Measurements from ENCODE around the gene JUN.
"Not testable (repeated sequence)": the region's sequence is repeated elsewhere in the genome, so short reads cannot be mapped to it uniquely, and the experiment has no call there.

Gene JUN

GRCh38 chr1:58809325-58810010 is 25.6 kb upstream of the JUN start:
- in situ Hi-C loops (cut with HindIII; ENCODE audit: low sequenced_read_pairs) = no loop called here

GRCh38 chr1:58808077-58808476 is 24.2 kb upstream of the JUN start:
- in situ Hi-C loops (cut with HindIII; ENCODE audit: low sequenced_read_pairs) = no loop called here

- in situ Hi-C loops (cut with HindIII; ENCODE audit: low sequenced_read_pairs) = no loop called here
Measured at GRCh38 chr1:58805716-58806571, 22.1 kb upstream of the JUN start.

GRCh38 chr1:58804853-58805565 is 21.2 kb upstream of the JUN start:
- in situ Hi-C loops (cut with HindIII; ENCODE audit: low sequenced_read_pairs) = no loop called here

- in situ Hi-C loops (cut with HindIII; ENCODE audit: low sequenced_read_pairs) = no loop called here
Measured at GRCh38 chr1:58803858-58804257, 20.0 kb upstream of the JUN start.

GRCh38 chr1:58802640-58803399 is 19.0 kb upstream of the JUN start:
- in situ Hi-C loops (cut with HindIII; ENCODE audit: low sequenced_read_pairs) = no loop called here

GRCh38 chr1:58801286-58801685 is 17.4 kb upstream of the JUN start:
- in situ Hi-C loops (cut with HindIII; ENCODE audit: low sequenced_read_pairs) = not testable (repeated sequence)

- in situ Hi-C loops (cut with HindIII; ENCODE audit: low sequenced_read_pairs) = no loop called here
Measured at GRCh38 chr1:58799650-58800049, 15.8 kb upstream of the JUN start.

GRCh38 chr1:58798910-58799442 is 15.1 kb upstream of the JUN start:
- in situ Hi-C loops (cut with HindIII; ENCODE audit: low sequenced_read_pairs) = no loop called here

GRCh38 chr1:58796416-58796815 is 12.6 kb upstream of the JUN start:
- in situ Hi-C loops (cut with HindIII; ENCODE audit: low sequenced_read_pairs) = no loop called here

- in situ Hi-C loops (cut with HindIII; ENCODE audit: low sequenced_read_pairs) = no loop called here
Measured at GRCh38 chr1:58794585-58794984, 10.7 kb upstream of the JUN start.

- in situ Hi-C loops (cut with HindIII; ENCODE audit: low sequenced_read_pairs) = no loop called here
Measured at GRCh38 chr1:58792846-58793245, 9.0 kb upstream of the JUN start.

GRCh38 chr1:58791106-58791505 is 7.3 kb upstream of the JUN start:
- in situ Hi-C loops (cut with HindIII; ENCODE audit: low sequenced_read_pairs) = no loop called here

GRCh38 chr1:58789996-58790660 is 6.3 kb upstream of the JUN start:
- in situ Hi-C loops (cut with HindIII; ENCODE audit: low sequenced_read_pairs) = no loop called here

GRCh38 chr1:58789322-58789856 is 5.5 kb upstream of the JUN start:
- in situ Hi-C loops (cut with HindIII; ENCODE audit: low sequenced_read_pairs) = no loop called here

GRCh38 chr1:58788259-58788658 is 4.4 kb upstream of the JUN start:
- in situ Hi-C loops (cut with HindIII; ENCODE audit: low sequenced_read_pairs) = no loop called here

GRCh38 chr1:58786927-58787245 is 3.0 kb upstream of the JUN start:
- in situ Hi-C loops (cut with HindIII; ENCODE audit: low sequenced_read_pairs) = no loop called here

- in situ Hi-C loops (cut with HindIII; ENCODE audit: low sequenced_read_pairs) = no loop called here
Measured at GRCh38 chr1:58786184-58786926, 2.5 kb upstream of the JUN start.

- in situ Hi-C loops (cut with HindIII; ENCODE audit: low sequenced_read_pairs) = no loop called here
Measured at GRCh38 chr1:58785442-58786058, 1.7 kb upstream of the JUN start.

Data from DLD1 (cell line).